ENCODE measurements around the gene ELOVL6.

The ELOVL6 gene

DNA sequence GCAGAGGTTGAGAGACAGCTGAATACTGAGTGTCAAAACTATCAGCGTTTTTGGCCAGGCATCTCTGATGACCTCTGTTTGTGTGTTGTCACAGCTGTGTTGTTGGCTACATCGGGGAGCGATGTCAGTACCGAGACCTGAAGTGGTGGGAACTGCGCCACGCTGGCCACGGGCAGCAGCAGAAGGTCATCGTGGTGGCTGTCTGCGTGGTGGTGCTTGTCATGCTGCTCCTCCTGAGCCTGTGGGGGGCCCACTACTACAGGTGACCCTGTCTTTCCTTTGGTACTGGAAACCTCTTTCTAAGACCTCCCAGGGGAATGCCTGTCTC, 198.9 kb downstream of the ELOVL6 start:
- H3K4me3 Mint-ChIP-seq: no peak overlapping the region
- H3K9me3 Mint-ChIP-seq: no peaks in the 10 kb centered on the region
- no peak overlapping the region for H3K27ac Mint-ChIP-seq
- H3K36me3 Mint-ChIP-seq: no peaks in the 10 kb centered on the region
- CTCF ChIA-PET: interaction anchor here (0.7 to 19.3 kb wide), 9 partner anchors 10 to 700 kb away, joined by 3 to 486 read pairs (median 5); no protein-coding TSS in a partner anchor
- no peak for DNase-seq
- peaks cover 20% of the 10 kb centered on the region for H3K27me3 Mint-ChIP-seq
- H3K4me1 Mint-ChIP-seq: peaks cover 21% of the 10 kb centered on the region

DNA sequence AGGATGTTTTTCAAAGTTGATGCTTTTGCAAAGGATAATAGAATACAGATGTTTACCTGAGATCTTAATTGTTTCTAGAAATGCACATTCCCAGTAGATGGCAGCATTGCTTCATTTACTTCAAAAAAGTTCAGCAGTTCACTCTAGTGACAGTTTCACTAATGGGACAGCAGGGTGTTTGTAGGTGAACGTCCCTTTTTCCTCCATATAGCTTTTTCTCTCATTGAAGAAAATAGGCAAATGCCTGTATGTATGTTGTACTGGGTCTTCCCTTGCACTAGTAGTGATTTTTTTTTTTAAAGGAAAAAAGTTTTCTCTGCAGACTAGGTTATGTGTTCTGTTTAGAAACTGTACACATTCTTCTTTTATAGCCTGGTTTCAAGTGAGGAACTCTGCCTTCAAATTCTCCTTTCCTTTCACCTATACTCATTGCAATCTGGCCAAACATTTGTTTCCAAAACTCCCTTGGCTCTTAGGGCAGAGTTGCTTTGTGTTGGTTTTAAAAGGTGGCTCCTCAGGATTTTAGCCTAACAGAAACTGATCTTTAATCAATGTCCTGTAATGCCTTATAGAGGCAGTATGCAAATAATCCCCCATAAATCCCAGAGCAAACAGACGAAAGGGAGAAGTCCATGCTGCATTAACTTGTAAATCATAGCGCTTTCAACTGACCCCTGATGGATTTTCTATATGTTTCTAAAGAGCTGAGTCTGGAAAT, 199.4 kb downstream of the ELOVL6 start:
- H3K9me3 Mint-ChIP-seq: no peaks in the 10 kb centered on the region
- DNase-seq: no peak

GRCh38 chr4:109996526-109996925, 201.9 kb downstream of the ELOVL6 start:
- H3K9me3 Mint-ChIP-seq: no peaks in the 10 kb centered on the region
- DNase-seq: no peak
- no peak overlapping the region for H3K4me3 Mint-ChIP-seq
- peaks cover 19% of the 10 kb centered on the region for H3K27me3 Mint-ChIP-seq
- H3K4me1 Mint-ChIP-seq: peaks cover 8% of the 10 kb centered on the region
- H3K36me3 Mint-ChIP-seq: no peaks in the 10 kb centered on the region
- no peak overlapping the region for H3K27ac Mint-ChIP-seq
- CTCF ChIA-PET: interaction anchor here (0.6 to 19.3 kb wide), 5 partner anchors 9 to 534 kb away, joined by 3 to 486 read pairs (median 3); no protein-coding TSS in a partner anchor

More for the DNA sequence above, 199.4 kb downstream of the ELOVL6 start:
- no peak overlapping the region for H3K27ac Mint-ChIP-seq
- CTCF ChIA-PET: interaction anchor here (0.9 to 19.3 kb wide), 12 partner anchors 9 to 1284 kb away, joined by 3 to 486 read pairs (median 4); no protein-coding TSS in a partner anchor
- H3K36me3 Mint-ChIP-seq: no peaks in the 10 kb centered on the region
- H3K4me1 Mint-ChIP-seq: peaks cover 25% of the 10 kb centered on the region
- no peak overlapping the region for H3K4me3 Mint-ChIP-seq
- peaks cover 15% of the 10 kb centered on the region for H3K27me3 Mint-ChIP-seq

All from activated naive CD4-positive, alpha-beta T cell treated with anti-CD3 and anti-CD28 coated beads, Interleukin-2, amount 10 ng/mL, durations not matched to agents 7 days and 5 days (primary cell).